Stomach (tissue), 4 donors: ENCODE measurements around the gene SYT5.

ENCODE experiments used
- CTCF ChIP-seq, 7 experiments: fragments of 450-650 bp in 4 of 7; fragments of 200-600 bp in 3 of 7; sonication (generic) in 3 of 7; IDR thresholded peaks; one replicate each; pipeline ENCODE4 v1.5.1; 2016 to 2019; ENCODE audit warnings: antibody characterized with exemption in 7 of 7, control low read depth in 2 of 7, mild to moderate bottlenecking in 1 of 7
- POLR2A ChIP-seq, 4 donors: fragments of 450-650 bp; IDR thresholded peaks; one replicate each; pipeline ENCODE4 v1.6.1; 2016; ENCODE audit warnings: antibody characterized with exemption in 4 of 4, control low read depth in 2 of 4, mild to moderate bottlenecking in 1 of 4, moderate library complexity in 1 of 4

GRCh38 chr19:55171440-55171839 is 8.6 kb downstream of the SYT5 start:
- TF ChIP-seq CTCF (IDR thresholded peaks at IDR 0.05) (no peak), POLR2A (IDR thresholded peaks at IDR 0.05) (no peak)
